SK-N-SH (cell line): Measurements from ENCODE around the gene CDK6.

Source experiments
- CHD2 ChIP-seq: fragments of 150-350 bp; IDR thresholded peaks from 2 replicates; pipeline ENCODE4 v1.6.1; 2018; ENCODE audit warnings: low read length; ENCODE audit not compliant: partially characterized antibody
- CTCF ChIP-seq: fragments of 200-600 bp; sonication (generic); IDR thresholded peaks from 2 replicates; pipeline ENCODE4 v1.6.1; 2017; ENCODE audit warnings: antibody characterized with exemption, mild to moderate bottlenecking, moderate library complexity
- ELF1 ChIP-seq: IDR thresholded peaks from 2 replicates; pipeline ENCODE4 v1.4.0; 2012
- EP300 ChIP-seq, 2 experiments: IDR thresholded peaks; 2 replicates each; pipeline versions ENCODE4 v1.4.0 to v1.6.1; 2012; ENCODE audit warnings: borderline replicate concordance in 1 of 2, low read depth in 1 of 2, low read length in 1 of 2
- EZH2phosphoT487 ChIP-seq: fragments of 200-600 bp; sonication (generic); IDR thresholded peaks from 2 replicates; pipeline ENCODE4 v1.6.1; 2017; ENCODE audit warnings: low read depth, mixed run types, mild to moderate bottlenecking, antibody characterized with exemption, moderate library complexity, borderline replicate concordance
- JUND ChIP-seq: IDR thresholded peaks from 2 replicates; pipeline ENCODE4 v1.4.0; 2012
- MXI1 ChIP-seq: IDR thresholded peaks from 2 replicates; pipeline ENCODE4 v1.6.1; 2012; ENCODE audit warnings: mild to moderate bottlenecking, low read depth, low read length, improper control_type of control experiment
- REST ChIP-seq: IDR thresholded peaks from 2 replicates; pipeline ENCODE4 v1.6.1; 2012; ENCODE audit warnings: mild to moderate bottlenecking, low read depth, low read length, moderate library complexity
- SMC3 ChIP-seq: IDR thresholded peaks from 2 replicates; pipeline ENCODE4 v1.6.1; 2012; ENCODE audit warnings: low read depth, low read length, improper control_type of control experiment
- TAF1 ChIP-seq: IDR thresholded peaks from 2 replicates; pipeline ENCODE4 v1.6.1; 2012; ENCODE audit warnings: low read depth, mild to moderate bottlenecking, low read length, moderate library complexity, borderline replicate concordance
- TEAD4 ChIP-seq: IDR thresholded peaks from 2 replicates; pipeline ENCODE4 v1.4.0; 2012; ENCODE audit warnings: mild to moderate bottlenecking, borderline replicate concordance; ENCODE audit not compliant: insufficient read depth
- USF2 ChIP-seq: fragments of 150-350 bp; IDR thresholded peaks from 2 replicates; pipeline ENCODE4 v1.6.1; 2017; ENCODE audit warnings: antibody characterized with exemption, low read length, low read depth, borderline replicate concordance
- YY1 ChIP-seq: IDR thresholded peaks from 2 replicates; pipeline ENCODE4 v1.4.0; 2012; ENCODE audit warnings: low read depth, mild to moderate bottlenecking

GRCh38 chr7:92650391-92650790, 186.0 kb downstream of the CDK6 start:
- TF ChIP-seq CTCF (no peak), EZH2phosphoT487 (no peak), TAF1 (no peak), EP300 (IDR thresholded peaks at IDR 0.05; ENCODE audit: borderline replicate concordance in 1 of 2, low read depth in 1 of 2, low read length in 1 of 2) (no peak), MXI1 (no peak), TEAD4 (no peak), JUND (no peak), SMC3 (no peak), CHD2 (no peak), YY1 (no peak), USF2 (no peak), ELF1 (no peak), REST (no peak)
